Heart left ventricle (tissue), 16 donors: ENCODE data around the gene EN1. TPM values are rescaled to one million over a fixed set of nuclear protein-coding genes. Genes with fewer than 3 reads are reported as not detected.
A peak's percentile ranks its signal among the peaks of the same experiment; 100 is the strongest.

Experiments
- ATAC-seq, 4 donors: fragments of 200-7000 bp; cut with Tn5 transposase; one replicate each; pipeline ENCODE4 v1.9.1; 2020 to 2022; ENCODE audit warnings: moderate library complexity in 4 of 4, mild to moderate bottlenecking in 3 of 4, moderate number of reproducible peaks in 1 of 4
- DNase-seq, 5 donors: peaks; one replicate each; pipeline ENCODE4 v3.0.0-alpha.2; 2020
- H3K27ac ChIP-seq, 12 donors: fragments of 200-600 bp; sonication (generic) in 4 of 12; one replicate each; pipeline versions ENCODE4 v1.5.0 to v1.8.0; 2016 to 2022; ENCODE audit warnings: mild to moderate bottlenecking in 2 of 12
- H3K27me3 ChIP-seq, 9 donors: fragments of 200-600 bp; sonication (generic) in 2 of 9; one replicate each; pipeline versions ENCODE4 v1.5.1 to v1.8.0; 2016 to 2022; ENCODE audit warnings: mild to moderate bottlenecking in 3 of 9
- H3K36me3 ChIP-seq, 9 donors: fragments of 200-600 bp; sonication (generic) in 2 of 9; one replicate each; pipeline versions ENCODE4 v1.5.0 to v1.8.0; 2018 to 2022; ENCODE audit warnings: mild to moderate bottlenecking in 2 of 9
- H3K4me1 ChIP-seq, 12 donors: fragments of 200-600 bp; sonication (generic) in 4 of 12; one replicate each; pipeline versions ENCODE4 v1.5.0 to v1.8.0; 2016 to 2022; ENCODE audit warnings: mild to moderate bottlenecking in 3 of 12
- H3K4me3 ChIP-seq, 12 donors: fragments of 200-600 bp; sonication (generic) in 4 of 12; one replicate each; pipeline versions ENCODE4 v1.5.0 to v1.8.0; 2017 to 2022; ENCODE audit warnings: mild to moderate bottlenecking in 9 of 12, moderate library complexity in 4 of 12
- H3K9me3 ChIP-seq, 12 donors: fragments of 200-600 bp; sonication (generic) in 4 of 12; one replicate each; pipeline versions ENCODE4 v1.5.0 to v1.8.0; 2016 to 2022; ENCODE audit warnings: mild to moderate bottlenecking in 1 of 12
- CTCF ChIP-seq, 12 donors: fragments of 200-600 bp; sonication (generic) in 4 of 12; IDR thresholded peaks; one replicate each; pipeline versions ENCODE4 v1.5.0 to v1.8.0; 2018 to 2022; ENCODE audit warnings: antibody characterized with exemption in 12 of 12, mild to moderate bottlenecking in 5 of 12
- POLR2A ChIP-seq, 2 donors: fragments of 450-650 bp; IDR thresholded peaks; one replicate each; pipeline ENCODE4 v1.6.1; 2017; ENCODE audit warnings: antibody characterized with exemption in 2 of 2, mild to moderate bottlenecking in 2 of 2, moderate library complexity in 2 of 2
- WGBS, 4 donors: extraction: QIAGEN DNeasy Blood & Tissue Kit in 2 of 4; methylation state at CpG; one replicate each; pipeline versions ENCODE4 v1.1.5 to v1.1.7; 2013 to 2018; 5-methylcytosine and 5-hydroxymethylcytosine counted together
- intact Hi-C, 10 donors: fragments of 100-400 bp; cut with DNase I; formaldehyde crosslinking; loops; one replicate each; pipeline versions ENCODE4 v1.11.1 to v1.14.2; 2022
- long read RNA-seq, 3 donors: library from polyadenylated mRNA; unstranded; transcript quantifications; one replicate each; pipeline ENCODE4 v2.0.0, GENCODE V29; 2020 to 2021
- polyA plus RNA-seq, 2 donors: library from polyadenylated mRNA; stranded (reverse); fragments of 200-250 nt; gene quantifications; one replicate each; pipeline ENCODE4 v1.2.3, GENCODE V29; 2013
- total RNA-seq, 9 donors: library from RNA; depleted of rRNA in 2 of 9; stranded (reverse); fragments of >200 nt in 2 of 9; fragmentation: NEBNext Ultra II Directional in 3 of 9; extraction: Animal tissue kit (Norgen Biotek cat#: 25700) in 3 of 9; gene quantifications; one replicate each; pipeline versions ENCODE4 v1.1.0 to v1.2.4, GENCODE V29; 2016 to 2023
- donor health status: ischemic (EF 13 %, LVEDD 7.1; RV severe dilation, severe dysfunction).
- donor health status: healthy with polysubstance abuse.
- donor health status: DM: no; HTN: yes; CAD: no.
- donor health status: DM: no; HTN: no; CAD: no.
- donor health status: ischemic (EF 25% LVEDD 6.9; RV normal size, moderate dysfunction).
- donor health status: ischemic (EF 25% LVEDD 5.7; RV mildly dilated, moderate dysfunction).
- donor health status: healthy.
- donor health status: DM: yes; HTN: yes; CAD: no.
- donor health status: ischemic (EF 35%, LVEDD 5.7; RV mildly dilated, moderate dysfunction).
- donor health status: nonischemic (EF 11% LVEDD 7.7; RV severe dilation, severe dysfunction).
- donor health status: DM: yes; HTN: yes; CAD: no.
- donor health status: PGD.
- donor health status: ischemic (EF 29% LVEDD 5.4; RV normal size, mild dysfunction).
- donor health status: nonischemic (EF 23%, LVEDD 6.1; RV moderate dilation, normal function).

Gene EN1
- total RNA-seq: under 1 TPM in 1 of 9 donors, not detected in 8; 0.27 TPM
- polyA plus RNA-seq: not detected
- long read RNA-seq, donor 1: 0 reads
- long read RNA-seq, donor 2: 0 reads
- long read RNA-seq, donor 3: 0 reads

- no peaks in the 10 kb centered on the region for H3K36me3 ChIP-seq
- intact Hi-C loops: no loop called here
- ATAC-seq (no peak), DNase-seq (no peak)
- H3K4me1 ChIP-seq: peaks cover 3 to 53% (median 20%) of the 10 kb centered on the region in 12 donors
- H3K27ac ChIP-seq: no peak within 1 kb of the TSS
- TF ChIP-seq CTCF (IDR thresholded peaks at IDR 0.05) (no peak), POLR2A (IDR thresholded peaks at IDR 0.05) (no peak)
- 3 to 5% (median 3%) methylated on average over 41 to 64 of the region's 64 CpGs for WGBS, 4 donors
- no peaks in the 10 kb centered on the region for H3K9me3 ChIP-seq
- H3K27me3 ChIP-seq: peaks cover 81 to 99% (median 93%) of the 10 kb centered on the region in 9 donors
- peak within 1 kb of the TSS in 10 of 12 donors; percentile 1 to 38 (median 30) for H3K4me3 ChIP-seq
These were observed at the start of gene EN1 for GRCh38 chr2:118846953-118847761. Gene EN1 (minus strand): TSS chr2:118847648. CDS start chr2:118847167, 481 bp downstream.

GRCh38 chr2:118893100-118893499, 45.7 kb upstream of the EN1 start:
- Histone ChIP-seq H3K4me3 (no peak overlapping the region), H3K4me1 (no peaks in the 10 kb centered on the region), H3K27me3 (peaks cover 0 to 7% (median 0%) of the 10 kb centered on the region in 9 donors), H3K36me3 (no peaks in the 10 kb centered on the region), H3K27ac (no peak overlapping the region), H3K9me3 (peaks cover 0 to 25% (median 14%) of the 10 kb centered on the region in 12 donors)
- WGBS, 4 donors: 75 to 89% (median 84%) methylated on average over 3 of the region's 3 CpGs
- ATAC-seq: no peak
- intact Hi-C loops: no loop called here
- DNase-seq: no peak
- TF ChIP-seq POLR2A (IDR thresholded peaks at IDR 0.05): no peak

GRCh38 chr2:118889995-118890394, 42.5 kb upstream of the EN1 start:
- H3K27ac ChIP-seq: no peak overlapping the region
- H3K36me3 ChIP-seq: no peaks in the 10 kb centered on the region
- DNase-seq: no peak
- peaks cover 0 to 25% (median 14%) of the 10 kb centered on the region in 12 donors for H3K9me3 ChIP-seq
- intact Hi-C loops: loop anchor here in 4 of 10 donors (10.0 kb wide), 4 partner anchors 125 to 585 kb away; no protein-coding TSS in a partner anchor
- H3K4me1 ChIP-seq: no peaks in the 10 kb centered on the region
- 55 to 65% (median 60%) methylated on average over 1 of the region's 1 CpG for WGBS, 4 donors
- no peak overlapping the region for H3K4me3 ChIP-seq
- peaks cover 0 to 7% (median 0%) of the 10 kb centered on the region in 9 donors for H3K27me3 ChIP-seq
- ATAC-seq: no peak
- no peak for TF ChIP-seq CTCF (IDR thresholded peaks at IDR 0.05)
- no peak for TF ChIP-seq POLR2A (IDR thresholded peaks at IDR 0.05)

- H3K36me3 ChIP-seq: no peaks in the 10 kb centered on the region
- peaks cover 0 to 6% (median 0%) of the 10 kb centered on the region in 12 donors for H3K4me1 ChIP-seq
- TF ChIP-seq CTCF (IDR thresholded peaks at IDR 0.05) (no peak), POLR2A (IDR thresholded peaks at IDR 0.05) (no peak)
- ATAC-seq (no peak), DNase-seq (no peak)
- no peak overlapping the region for H3K27ac ChIP-seq
- no peak overlapping the region for H3K4me3 ChIP-seq
- peaks cover 0 to 46% (median 13%) of the 10 kb centered on the region in 9 donors for H3K27me3 ChIP-seq
- WGBS, 4 donors: 75 to 93% (median 82%) methylated on average over 4 of the region's 4 CpGs
- intact Hi-C loops: loop anchor here (2.0 to 10.0 kb wide), 9 partner anchors 131 to 594 kb away; no protein-coding TSS in a partner anchor
- H3K9me3 ChIP-seq: peaks cover 0 to 2% (median 0%) of the 10 kb centered on the region in 12 donors
These were observed 36.3 kb upstream of the EN1 start for GRCh38 chr2:118883792-118884191.
